GM19438 (cell line): ENCODE data around the gene MTREX.
A peak's percentile ranks its signal among the peaks of the same experiment; 100 is the strongest.

ENCODE experiments used
- ATAC-seq: cut with Tn5 transposase; IDR thresholded peaks from one replicate; pipeline ENCODE4 v1.9.1; 2021; ENCODE audit warnings: low read depth; ENCODE audit not compliant: unreplicated experiment

MTREX gene

DNA sequence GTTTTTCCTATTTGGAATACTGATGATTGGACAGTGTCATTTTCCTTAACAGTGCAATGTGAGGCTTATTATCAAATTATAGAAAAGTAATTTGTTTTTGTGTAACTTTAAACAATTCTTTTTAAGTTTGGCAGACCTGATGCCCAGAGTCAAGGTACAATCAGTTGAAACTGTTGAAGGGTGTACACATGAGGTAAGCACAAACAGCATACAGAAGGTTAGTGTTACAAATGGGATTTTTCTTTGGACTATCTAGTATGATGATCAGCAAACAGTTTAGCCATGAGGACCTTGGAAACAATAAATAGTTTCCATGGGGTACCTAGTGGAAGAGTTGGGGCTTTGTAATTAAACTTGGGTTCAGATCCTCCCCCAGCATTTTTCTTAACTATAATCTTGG is 16.2 kb downstream of the MTREX start:
- no peak for ATAC-seq

DNA sequence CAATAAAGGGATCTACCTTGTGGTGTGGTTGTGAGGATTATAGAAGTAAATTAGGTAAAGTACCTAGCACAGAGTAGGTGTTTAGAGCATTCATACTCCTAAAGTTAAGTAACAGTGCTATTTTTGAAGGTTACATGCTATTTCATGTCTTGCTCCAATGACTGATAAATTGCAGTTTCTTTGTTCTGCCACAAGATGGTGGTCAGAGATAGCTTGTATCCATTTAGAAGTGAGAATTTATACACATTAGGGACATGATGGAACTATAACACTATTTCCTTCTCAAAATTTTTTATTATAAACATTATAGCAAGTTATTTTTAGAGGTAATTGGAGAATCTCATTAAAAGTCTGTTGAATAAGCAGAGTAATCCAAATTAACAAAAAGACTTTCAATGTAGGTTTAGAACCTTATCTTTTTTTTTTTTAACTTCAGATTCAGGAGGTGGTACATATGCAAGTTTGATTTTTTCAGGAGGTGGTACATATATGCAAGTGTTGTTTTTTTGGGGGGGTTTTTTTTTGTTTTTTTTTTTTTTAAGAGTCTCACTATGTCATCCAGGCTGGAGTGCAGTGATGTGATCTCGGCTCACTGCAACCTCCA is 17.1 kb downstream of the MTREX start:
- ATAC-seq, result no peak

DNA sequence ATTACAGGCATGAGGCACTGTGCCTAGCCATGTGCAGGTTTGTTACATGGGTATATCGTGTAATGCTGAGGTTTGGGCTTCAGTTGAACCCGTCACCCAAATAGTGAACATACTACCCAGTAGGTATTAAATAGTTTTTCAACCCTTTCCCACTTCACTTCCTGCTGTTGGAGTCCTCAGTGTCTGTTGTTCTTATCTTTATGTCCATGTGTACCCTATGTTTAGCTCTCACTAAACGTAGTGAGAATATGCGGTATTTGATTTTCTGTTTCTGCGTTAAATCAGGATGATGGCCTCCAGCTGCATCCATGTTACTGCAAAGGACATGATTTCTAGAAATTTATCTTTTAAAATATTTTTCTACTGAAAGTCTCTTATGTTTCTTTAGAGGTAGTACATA is 17.8 kb downstream of the MTREX start:
- no peak for ATAC-seq

DNA sequence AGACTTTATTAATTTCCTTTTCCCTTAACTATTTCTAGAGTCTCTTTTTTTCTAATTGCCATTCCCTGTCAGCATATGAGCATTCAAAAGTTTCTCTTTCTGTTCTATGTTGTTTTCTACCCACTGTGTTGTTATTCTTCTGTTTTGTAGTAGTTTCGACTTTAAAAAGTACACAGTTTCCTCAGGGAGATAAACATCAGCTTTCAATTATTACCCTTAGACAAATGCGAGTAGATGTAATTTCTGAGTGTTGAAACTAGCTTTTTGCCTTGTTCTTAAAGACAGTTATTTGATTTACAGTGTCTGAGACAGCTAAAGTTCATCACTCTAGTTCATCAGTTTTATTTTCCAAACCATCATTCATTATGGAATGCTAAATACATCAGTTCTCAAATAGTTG is 19.5 kb downstream of the MTREX start:
- ATAC-seq, result no peak

DNA sequence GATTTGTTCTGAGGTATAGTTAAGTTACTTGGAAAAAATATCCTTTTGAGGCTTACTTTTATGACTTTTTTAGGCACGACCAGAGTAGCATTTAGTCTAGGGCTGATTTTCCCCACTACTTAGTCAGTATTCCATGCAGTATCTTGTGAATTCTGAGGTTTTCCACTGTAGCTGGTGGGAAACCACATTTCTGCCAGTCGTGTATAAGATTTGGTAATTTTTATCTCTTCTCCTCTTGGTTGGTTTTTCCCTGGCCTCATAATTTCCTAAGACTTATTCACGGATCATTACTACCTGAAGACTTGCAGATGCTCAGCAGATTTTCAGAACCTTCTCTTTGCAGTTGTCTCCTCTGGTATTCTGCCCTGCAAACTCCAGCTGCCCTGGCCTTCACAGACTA is 23.5 kb downstream of the MTREX start:
- no peak for ATAC-seq

DNA sequence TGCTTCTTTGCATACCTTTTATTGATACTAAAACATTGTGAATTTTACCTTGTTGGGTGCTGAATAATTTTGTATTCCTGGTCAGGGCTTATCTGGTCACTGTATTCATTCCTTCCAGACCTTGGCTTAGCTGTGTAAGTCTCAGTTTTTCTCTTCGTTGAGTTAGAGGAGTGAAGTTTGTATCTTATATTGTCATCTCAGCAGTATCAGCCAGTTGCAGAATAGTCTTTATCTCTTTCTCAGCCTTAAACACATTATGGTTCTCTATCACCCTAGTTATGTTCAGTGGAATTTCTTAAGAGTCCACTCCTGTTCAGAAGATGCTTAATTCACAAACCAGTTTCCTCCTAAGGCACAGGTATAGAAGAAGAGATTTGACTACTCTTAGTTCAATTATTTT is 25.2 kb downstream of the MTREX start:
- ATAC-seq, result no peak

DNA sequence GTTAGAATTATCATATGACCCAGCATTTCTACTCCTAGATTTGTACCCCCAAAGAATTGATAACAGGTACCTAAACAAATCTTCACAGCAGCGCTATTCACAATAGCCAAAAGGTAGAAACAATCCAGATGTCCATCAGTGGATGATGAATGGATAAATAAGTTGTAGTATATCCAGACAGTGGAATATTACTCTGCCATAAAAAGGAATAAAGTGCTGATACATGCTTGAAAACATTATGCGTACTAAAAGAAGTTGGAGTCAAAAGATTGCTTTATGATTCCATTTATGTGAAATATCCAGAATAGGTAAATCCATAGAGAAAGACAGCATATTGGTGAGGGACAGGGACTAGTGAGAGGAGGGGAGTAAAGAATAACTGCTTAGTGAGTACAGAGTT is 26.0 kb downstream of the MTREX start:
- no peak for ATAC-seq

DNA sequence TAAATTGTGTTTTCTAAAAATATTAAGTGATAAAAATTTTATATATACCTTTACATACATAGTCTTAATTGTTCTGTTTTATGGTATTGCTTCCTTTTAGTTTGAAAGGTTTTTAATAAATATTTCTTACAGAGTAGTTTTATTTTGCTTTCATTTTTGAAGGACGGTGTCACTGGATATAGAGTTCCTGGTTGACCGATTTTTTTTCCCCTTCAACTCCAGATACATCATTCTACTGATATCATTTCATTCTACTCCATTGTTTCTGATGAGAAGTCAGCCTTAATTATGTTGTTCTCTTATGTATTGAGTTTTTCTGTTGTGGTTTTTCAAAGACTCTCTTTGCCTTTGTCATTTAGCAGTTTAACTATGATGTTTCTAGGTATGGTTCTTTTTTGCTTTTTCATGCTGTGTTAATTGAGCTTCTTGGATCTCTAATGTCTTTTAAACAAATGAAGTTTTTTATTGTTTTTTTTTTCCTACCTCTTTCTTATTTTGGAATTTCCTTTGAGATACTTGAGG is 30.4 kb downstream of the MTREX start:
- ATAC-seq, result no peak

DNA sequence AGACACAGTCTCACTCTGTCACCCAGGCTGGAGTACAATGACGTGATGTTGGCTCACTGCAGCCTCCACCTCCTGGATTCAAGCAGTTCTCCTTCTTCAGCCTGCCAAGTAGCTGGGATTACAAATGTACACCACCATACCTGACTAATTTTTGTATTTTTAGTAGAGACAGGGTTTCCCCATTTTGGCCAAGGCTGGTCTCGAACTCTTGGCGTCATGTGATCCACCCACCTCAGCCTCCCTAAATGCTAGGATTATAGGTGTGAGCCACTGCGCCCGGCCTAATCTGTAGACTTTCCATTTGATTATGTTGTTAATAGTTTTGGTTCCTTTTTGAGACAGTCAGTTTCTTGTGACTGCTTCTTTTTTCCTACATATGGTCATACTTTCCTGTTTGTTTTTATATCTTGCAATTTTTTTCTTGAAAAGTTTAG is 31.0 kb downstream of the MTREX start:
- no peak for ATAC-seq

DNA sequence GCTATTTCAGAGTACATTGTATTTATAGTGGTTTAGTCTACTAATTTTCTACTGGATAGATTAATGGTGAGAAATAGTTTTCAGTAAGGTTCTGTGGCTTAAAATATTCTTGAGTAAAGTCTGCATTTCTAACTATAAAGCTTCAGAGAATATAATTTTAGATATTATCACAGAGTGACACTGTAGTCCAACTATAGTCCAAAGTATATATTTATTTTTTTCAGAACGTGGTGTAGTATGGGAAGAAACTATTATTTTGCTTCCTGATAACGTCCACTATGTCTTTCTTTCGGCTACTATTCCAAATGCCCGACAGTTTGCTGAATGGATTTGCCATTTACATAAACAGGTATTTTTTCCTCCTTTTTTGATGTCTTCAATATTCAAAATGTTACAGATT is 35.3 kb downstream of the MTREX start:
- no peak for ATAC-seq

DNA sequence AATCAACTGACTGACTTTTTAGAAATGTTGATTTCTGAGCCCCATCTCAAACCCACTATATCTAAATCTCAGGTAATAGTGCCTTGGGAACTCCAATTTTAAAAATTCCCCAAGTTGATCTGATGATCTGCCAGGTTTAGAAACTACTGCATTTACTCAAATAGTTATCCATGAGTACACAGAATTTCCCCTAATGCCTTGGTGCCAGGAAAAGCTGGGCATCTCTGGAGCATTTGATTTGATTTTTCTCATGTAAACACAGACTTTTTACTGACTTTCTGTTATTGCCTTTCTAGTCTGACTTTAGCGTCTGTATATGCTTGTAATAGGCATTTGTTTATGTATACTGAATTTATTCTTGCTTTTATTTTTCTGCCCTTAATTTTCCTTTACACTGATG is 35.8 kb downstream of the MTREX start:
- ATAC-seq, result no peak

DNA sequence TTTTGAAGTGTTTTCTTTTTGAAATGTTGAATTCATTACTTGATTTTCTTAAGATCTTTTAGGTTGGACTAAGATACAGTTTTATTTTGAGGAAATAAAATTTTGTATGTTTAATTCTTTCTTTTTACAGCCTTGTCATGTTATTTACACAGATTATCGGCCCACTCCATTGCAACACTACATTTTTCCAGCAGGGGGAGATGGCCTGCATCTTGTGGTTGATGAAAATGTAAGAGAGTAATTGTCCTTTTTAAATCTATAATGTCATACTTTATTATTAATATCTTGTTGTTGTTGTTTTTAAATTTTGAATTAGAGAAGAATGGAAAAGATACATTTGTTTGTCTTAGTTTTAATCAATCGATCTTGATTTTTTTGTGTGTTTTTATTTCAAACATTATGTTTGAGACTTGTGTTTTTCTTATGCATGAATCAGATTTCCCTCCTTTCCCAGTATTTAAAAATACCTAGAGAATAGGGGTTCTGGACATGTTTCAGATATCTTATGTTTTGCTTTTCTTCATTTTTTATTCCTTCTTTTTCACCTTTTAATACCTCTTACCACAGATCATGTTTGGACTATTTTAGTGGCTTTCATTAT is 36.7 kb downstream of the MTREX start:
- ATAC-seq, result no peak

DNA sequence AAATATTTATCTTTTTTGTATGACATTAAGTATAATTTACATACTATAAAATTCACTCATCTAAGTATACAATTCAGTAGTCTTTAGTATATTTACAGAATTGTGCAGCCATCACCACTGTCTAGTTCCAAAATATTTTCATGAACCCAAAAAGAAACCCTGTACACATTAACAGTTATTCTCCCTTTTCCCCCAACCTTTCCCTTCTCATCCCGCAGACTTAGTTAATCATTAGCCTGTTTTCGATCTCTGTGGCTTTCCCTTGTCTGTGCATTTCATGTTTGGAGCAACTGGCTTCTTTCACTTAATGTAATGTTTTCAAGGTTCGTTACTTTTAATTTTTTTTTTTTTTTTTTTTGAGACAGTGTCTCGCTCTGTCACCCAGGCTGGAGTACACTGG is 37.5 kb downstream of the MTREX start:
- ATAC-seq, result no peak

DNA sequence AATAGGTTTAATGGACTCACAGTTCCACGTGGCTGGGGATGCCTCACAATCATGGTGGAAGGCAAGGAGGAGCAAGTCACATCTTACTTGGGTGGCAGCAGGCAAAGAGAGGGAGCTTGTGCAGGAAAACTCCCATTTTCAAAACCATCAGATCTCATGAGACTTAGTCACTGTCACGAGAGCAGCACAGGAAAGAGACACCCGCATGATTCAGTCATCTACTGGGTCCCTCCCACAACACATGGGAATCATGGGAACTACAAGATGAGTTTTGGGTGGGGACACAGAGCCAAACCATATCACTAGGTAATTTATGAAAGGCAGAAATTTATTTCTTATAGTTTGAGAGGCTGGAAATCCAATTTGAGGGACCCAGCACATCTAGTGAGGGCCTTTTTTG is 40.0 kb downstream of the MTREX start:
- ATAC-seq, result no peak

DNA sequence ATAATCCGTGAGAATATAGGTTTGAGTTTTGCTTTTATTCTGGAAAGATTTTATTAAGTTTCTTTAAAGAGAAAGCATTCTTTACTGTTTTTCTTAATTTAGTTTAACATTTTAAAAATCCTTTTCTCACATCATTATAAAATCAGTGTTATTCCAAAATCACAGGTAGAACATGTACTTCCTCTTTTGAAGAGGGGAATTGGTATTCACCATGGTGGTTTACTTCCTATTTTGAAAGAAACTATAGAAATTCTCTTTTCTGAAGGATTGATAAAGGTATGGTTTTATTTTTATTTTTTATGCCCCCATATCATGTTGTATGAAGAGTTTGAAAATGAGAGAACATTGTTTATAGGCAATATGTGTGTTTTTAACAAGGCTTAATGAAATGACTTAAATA is 43.0 kb downstream of the MTREX start:
- ATAC-seq, result no peak

DNA sequence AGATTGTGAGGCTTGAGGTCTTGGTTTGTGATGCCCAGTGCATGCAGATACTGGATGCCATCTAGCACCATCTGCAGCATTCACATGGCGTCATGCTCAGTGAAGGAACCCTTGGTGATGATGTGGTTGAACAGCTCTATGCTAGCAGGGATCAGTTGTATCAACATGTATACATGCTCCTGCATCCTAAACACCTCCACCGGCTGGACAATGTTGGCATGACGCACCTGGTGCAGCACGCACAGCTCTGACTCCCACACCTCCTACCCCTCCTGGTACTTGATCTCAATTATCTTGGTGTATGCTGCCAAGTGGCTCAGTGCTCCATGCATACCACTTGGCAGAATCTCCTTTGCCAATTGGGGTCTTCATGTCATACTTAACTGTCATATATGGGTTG is 49.1 kb downstream of the MTREX start:
- ATAC-seq, result no peak

DNA sequence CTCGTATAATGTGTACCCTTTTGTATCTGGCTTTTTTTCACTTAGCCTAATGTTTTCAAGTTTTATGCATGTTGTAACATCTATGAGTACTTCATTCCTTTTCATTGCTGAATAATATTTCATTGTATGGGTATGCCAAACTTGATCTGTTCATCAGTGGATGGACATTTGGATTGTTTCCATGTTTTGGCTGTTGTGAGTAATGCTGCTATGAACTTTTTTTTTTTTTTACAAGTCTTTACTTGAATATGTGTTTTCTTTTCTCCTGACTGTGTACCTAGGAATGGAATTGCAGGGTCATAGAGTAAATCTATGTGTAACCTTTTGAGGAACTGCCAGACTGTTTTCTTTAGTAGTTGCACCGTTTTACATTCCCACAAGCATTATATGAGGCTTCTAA is 52.4 kb downstream of the MTREX start:
- no peak for ATAC-seq

DNA sequence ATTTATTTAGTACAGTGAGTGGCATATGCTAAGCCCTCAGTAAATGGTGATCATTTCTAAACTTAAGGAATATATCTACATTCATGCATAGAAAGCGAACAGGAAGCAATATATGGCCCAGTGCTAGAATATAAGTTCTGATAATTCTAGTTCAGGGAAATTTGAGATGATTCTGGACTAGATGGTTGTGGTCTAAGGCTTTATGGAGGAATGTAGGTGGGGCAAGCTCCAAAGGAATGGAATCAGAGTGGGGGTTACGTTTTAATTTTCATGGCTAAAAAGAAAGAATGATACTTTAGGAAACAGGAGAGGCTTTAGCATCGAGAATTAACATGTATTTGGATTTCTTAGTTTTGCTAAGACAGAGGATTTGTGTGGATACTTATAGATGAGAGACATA is 56.1 kb downstream of the MTREX start:
- no peak for ATAC-seq

DNA sequence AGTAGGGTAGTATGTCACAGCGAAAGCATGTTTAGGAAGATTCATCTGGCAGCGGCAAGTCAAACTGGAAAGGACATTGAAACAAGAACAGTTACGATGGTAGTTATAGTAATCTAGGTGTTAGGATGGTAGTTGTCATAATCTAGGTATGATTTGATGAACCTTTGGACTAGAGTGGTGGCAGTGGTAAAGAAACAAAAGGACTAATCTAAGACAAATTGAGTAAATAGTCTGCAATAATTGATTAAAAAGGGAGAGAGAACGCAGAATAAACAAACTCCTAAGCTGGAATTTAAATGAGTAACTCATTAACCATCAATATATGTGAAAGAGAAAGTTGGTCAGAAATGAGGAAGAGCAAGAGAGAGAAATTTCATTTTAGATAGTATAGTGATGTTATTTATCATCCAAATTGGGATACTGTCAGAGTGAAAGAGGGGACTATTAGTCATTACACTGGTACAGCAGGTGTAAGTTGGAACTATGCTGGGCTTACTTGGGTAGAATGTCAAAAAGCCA is 56.8 kb downstream of the MTREX start:
- peak; percentile 87 for ATAC-seq

DNA sequence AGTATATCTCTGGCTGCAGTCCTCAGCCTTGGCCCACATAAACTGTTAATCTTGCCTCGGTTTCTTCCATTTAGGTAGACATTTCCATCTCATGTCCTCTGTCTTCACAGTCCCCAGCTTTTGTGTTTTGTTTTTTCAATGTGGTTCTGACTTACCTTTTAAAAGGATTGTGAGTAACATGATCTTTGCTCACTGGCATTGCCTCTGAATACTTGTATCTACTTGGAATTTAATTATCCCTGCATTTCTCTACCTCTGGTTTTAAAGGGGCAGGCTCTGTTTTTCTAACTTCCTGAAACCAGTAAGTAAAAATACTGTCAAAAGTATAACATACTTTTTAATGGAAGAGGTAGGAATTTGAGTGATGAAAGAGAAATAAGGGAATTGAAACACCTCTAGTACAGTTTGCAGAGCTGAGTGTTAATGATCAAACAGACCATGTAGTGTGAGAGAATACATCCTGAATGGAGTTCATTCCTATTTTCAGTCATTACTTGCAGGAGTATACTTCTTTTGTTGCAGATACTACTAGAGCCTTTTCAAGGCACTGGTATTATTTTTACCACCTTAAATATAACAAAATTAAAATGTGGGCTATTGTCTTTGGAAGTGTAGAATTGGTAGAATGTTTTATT is 62.6 kb downstream of the MTREX start:
- ATAC-seq, result peak; percentile 78

DNA sequence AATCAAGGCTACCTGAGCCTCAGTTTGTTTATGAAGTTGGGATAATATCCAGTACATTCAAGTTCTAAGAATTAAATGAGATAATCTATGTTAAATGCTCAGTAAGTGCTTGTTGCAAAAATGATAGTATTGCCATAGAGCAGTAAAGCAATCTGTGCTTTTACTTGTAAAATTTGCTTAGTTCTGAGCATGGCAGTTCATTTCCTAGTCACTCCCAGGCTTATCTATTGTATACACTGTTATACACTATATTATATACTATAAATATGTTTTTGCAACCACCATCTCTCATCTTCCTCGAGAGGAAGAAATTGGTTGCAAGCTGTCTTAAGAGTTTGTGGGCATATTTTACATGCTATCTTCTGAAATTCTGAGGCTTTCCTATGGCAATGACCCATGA is 63.4 kb downstream of the MTREX start:
- ATAC-seq, result no peak
